Astrocyte (in vitro differentiated cells and primary cell): ENCODE results near the gene SLC52A1.

Source experiments
- EZH2 ChIP-seq: IDR thresholded peaks from 2 replicates; pipeline ENCODE4 v1.6.1; 2012; ENCODE audit warnings: mild to moderate bottlenecking, low read length, inconsistent platforms; ENCODE audit not compliant: insufficient read depth
- TF ChIP-seq, protein P1 (sequence below): IDR thresholded peaks from 2 replicates; pipeline ENCODE4 v1.5.1; 2011; ENCODE audit warnings: low read depth, mild to moderate bottlenecking, inconsistent platforms, low read length, moderate library complexity; ENCODE audit not compliant: insufficient read depth

DNA sequence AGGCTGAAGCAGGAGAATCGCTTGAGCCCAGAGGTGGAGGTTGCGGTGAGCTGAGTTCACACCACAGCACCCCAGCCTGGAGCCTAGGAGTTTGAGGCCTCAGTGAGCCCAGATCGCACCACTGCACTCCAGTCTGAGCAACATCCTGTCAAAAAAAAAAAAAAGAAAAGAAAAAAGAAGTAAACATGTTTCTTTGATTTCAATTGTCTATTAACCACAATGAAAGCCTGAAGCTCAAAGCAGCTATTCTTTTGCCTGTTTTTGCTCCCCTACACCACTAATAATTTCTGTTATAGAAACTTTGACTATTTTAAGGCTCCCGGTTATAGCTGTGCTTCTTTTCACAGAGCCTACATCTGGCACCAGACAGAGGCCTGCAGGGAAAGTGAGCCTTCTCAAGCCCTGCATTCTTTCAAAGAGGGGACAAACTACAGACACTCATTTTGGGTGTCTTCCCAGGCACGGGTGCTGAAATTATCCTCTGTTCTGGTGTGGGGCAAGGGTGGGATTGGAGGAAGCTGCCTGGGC, 14.2 kb upstream of the SLC52A1 start:
- TF ChIP-seq, protein P1, sequence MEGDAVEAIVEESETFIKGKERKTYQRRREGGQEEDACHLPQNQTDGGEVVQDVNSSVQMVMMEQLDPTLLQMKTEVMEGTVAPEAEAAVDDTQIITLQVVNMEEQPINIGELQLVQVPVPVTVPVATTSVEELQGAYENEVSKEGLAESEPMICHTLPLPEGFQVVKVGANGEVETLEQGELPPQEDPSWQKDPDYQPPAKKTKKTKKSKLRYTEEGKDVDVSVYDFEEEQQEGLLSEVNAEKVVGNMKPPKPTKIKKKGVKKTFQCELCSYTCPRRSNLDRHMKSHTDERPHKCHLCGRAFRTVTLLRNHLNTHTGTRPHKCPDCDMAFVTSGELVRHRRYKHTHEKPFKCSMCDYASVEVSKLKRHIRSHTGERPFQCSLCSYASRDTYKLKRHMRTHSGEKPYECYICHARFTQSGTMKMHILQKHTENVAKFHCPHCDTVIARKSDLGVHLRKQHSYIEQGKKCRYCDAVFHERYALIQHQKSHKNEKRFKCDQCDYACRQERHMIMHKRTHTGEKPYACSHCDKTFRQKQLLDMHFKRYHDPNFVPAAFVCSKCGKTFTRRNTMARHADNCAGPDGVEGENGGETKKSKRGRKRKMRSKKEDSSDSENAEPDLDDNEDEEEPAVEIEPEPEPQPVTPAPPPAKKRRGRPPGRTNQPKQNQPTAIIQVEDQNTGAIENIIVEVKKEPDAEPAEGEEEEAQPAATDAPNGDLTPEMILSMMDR, result no peak
- TF ChIP-seq EZH2, result no peak
